ENCODE measurements around the gene DAZ2.
"Not testable (repeated sequence)": the region's sequence is repeated elsewhere in the genome, so short reads cannot be mapped to it uniquely, and the experiment has no call there.

DAZ2 gene

GRCh38 chrY:23219233-23219632 is at the start of gene DAZ2:
Gene DAZ2, plus strand, starts transcription at chrY:23219533. Its CDS starts 208 bp downstream, at chrY:23219741.
- not testable (repeated sequence) for DNase-seq

GRCh38 chrY:23198908-23199307 is 20.4 kb upstream of the DAZ2 start, which contains the start of gene DAZ1:
Gene DAZ1, minus strand, starts transcription at chrY:23199008. Its CDS starts 208 bp downstream, at chrY:23198800.
- not testable (repeated sequence) for DNase-seq

DNA sequence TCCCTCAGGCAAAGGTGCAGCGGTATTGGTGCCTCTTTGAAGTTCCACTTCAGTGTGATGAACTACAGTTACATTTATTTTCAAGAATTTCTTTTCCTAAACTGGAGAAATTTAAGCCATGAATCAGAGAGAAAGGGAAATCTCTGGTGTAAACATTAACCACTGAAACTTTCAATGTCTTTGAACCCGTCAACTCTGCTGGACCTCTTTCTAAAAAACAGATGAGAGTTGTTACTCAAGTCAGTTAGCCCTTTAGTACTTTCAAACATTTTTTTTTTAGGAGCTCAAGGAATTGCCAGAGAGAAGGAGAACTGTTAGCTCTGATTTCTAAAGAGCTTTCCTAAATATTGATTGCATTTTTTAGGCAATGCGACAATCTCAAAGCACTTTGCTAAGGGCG is 11.9 kb upstream of the DAZ2 start:
- not testable (repeated sequence) for DNase-seq

- DNase-seq = not testable (repeated sequence)
These were observed 9.4 kb upstream of the DAZ2 start for GRCh38 chrY:23209802-23210495.

GRCh38 chrY:23210681-23211080 is 8.7 kb upstream of the DAZ2 start:
- DNase-seq = not testable (repeated sequence)
